Measurements from ENCODE around the gene GATAD2A.

GATAD2A gene

DNA sequence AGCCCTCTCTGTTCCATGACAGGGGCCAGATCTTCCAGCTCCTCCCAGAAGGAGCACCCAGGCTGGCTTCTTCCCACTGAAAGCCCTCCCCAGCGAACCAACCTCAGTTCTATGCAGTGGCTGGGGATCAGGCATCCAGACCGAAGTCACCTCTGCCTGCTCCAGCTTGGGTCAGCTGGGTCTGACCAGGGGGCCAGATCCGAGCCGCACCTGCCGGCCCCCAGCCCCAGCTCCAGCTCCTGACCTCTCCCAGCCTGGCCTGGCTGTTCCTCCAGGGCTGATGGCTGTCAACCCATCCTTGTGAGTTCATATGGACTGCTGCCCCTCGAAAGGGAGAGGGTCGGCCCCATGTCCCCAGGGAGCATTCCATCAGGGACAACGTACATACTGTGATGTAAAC is 101.9 kb downstream of the GATAD2A start:
- FAIRE-seq (no peak), DNase-seq (ENCODE audit: insufficient read length, low spot score) (no peak)
- TF ChIP-seq POLR2A (IDR thresholded peaks at IDR 0.05; ENCODE audit: low read depth, low read length) = no peak

DNA sequence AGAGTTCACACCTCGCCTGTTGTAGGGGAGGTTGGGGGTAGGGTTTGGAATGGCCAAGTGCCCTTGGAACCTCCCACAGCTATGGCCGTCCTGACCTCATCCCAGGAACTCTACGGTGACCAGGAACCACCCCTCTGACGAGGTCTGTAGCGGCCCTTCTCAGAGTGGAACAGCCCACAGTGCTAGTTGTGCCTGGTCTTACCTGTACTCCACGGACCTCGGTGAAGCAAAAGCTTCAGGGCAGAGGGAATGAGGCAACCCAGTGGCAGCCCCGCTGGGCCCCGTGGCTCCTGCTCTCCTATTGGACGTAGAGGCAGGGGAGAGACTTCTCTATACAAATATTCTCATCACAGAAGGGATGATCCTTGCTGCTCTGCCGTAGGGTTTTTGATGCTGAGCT is 102.7 kb downstream of the GATAD2A start:
- no peak for FAIRE-seq
- no peak for TF ChIP-seq POLR2A (IDR thresholded peaks at IDR 0.05; ENCODE audit: low read depth, low read length)
- DNase-seq (ENCODE audit: insufficient read length, low spot score) = no peak

DNA sequence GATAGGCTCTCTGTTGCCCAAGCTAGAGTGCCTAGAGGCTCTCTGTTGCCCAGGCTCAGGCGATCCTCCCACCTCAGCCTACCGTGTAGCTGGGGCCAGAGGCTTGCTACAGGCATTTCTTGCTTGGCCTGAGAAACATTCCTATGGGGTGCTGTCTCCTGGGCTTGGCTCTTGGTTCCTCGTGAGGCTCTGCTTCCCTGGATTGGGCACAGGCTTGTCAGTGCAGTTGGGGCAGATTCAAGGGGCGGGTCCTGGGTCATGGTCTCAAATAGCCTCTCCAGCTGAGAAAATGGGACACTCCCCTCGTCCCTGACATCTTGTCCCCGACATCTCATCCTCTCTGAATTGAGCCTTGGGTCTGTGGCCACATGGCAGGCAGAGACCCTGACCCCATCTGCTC is 105.0 kb downstream of the GATAD2A start:
- FAIRE-seq (no peak), DNase-seq (ENCODE audit: insufficient read length, low spot score) (no peak)
- TF ChIP-seq POLR2A (IDR thresholded peaks at IDR 0.05; ENCODE audit: low read depth, low read length) = no peak

DNA sequence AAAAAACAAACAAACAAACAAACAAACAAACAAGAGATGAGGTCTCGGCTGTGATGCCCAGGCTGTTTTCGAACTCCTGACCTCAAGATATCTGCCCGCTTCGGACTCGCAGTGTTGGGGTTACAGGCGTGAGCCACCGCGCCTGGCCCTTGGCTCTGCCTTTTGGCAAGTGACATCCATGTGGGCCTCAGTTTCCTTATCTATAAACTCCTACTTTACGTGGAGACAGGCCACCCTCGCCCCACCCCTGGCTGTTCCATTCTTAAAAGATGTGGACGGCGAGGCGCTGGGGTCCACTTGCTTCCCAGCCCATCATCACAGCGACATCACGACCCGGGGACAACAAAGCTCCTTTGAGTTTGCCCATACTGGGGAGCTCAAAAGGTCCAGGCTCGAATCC is 108.2 kb downstream of the GATAD2A start:
- TF ChIP-seq POLR2A (IDR thresholded peaks at IDR 0.05; ENCODE audit: low read depth, low read length) = no peak
- no peak for FAIRE-seq
- DNase-seq (ENCODE audit: insufficient read length, low spot score) = no peak

DNA sequence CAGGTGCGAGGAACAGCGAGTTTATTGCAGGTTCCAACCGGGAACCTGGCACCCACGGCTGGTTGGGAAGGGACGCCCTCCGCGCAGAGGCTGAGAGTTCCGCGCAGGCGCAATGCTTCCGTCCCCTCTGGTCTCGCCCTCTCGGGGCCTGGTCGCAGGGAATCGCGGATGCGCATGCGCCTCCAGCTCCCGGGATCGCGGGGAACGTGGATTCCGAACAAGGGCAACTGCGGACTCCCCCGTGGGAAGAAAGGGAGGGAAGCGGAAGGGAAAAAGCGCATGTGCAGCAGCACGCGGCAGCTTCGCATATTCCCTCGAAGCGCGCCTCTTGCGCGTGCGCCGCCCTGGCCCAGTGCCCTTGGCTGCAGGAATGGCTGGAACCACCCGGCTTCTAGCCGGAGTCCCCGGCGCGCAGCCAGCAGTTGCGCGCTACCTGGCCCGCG is 108.8 kb downstream of the GATAD2A start:
- no peak for TF ChIP-seq POLR2A (IDR thresholded peaks at IDR 0.05; ENCODE audit: low read depth, low read length)
- FAIRE-seq = no peak
- DNase-seq (ENCODE audit: insufficient read length, low spot score) = no peak

DNA sequence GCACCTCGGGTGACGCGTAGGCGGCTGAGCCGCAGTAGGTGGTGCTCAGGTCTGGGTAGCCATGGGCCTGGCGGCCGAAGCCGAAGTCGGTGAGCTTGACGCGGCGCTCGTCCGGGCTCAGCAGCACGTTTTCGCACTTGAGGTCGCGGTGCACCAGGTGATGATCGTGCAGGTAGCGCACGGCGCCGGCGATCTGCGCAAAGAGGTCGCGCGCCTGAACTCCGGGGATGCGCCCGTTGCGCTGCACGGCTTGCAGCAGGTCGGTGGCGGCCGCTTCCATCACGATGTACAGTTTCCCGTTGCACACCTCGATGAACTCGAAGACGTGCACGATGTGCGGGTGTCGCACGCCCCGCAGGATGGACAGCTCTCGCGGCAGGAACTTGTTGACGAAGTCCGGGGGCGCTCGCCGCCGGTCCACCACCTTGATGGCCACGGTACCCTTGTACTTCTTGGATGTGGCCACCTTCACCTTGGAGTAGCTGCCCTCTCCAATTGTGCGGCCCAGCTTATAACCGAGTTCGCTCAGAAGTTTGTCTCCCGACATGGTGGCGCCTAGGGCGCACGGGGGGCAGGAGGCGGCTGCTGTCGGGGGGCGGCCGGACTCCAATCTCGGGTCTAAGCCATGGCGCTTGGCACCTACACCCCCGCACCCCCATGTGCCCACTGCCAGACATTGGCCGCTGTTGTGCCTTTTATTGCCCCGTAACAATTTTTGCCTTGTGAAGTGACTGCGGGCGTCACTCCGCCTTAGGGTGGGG is 109.6 kb downstream of the GATAD2A start, which contains the start of gene TSSK6:
TSSK6 (minus strand) TSS at position 668 of the 761 bp plus-strand sequence; CDS start at position 547, 121 bp downstream.
- DNase-seq (ENCODE audit: insufficient read length, low spot score) (no peak), FAIRE-seq (no peak)
- no peak for TF ChIP-seq POLR2A (IDR thresholded peaks at IDR 0.05; ENCODE audit: low read depth, low read length)

DNA sequence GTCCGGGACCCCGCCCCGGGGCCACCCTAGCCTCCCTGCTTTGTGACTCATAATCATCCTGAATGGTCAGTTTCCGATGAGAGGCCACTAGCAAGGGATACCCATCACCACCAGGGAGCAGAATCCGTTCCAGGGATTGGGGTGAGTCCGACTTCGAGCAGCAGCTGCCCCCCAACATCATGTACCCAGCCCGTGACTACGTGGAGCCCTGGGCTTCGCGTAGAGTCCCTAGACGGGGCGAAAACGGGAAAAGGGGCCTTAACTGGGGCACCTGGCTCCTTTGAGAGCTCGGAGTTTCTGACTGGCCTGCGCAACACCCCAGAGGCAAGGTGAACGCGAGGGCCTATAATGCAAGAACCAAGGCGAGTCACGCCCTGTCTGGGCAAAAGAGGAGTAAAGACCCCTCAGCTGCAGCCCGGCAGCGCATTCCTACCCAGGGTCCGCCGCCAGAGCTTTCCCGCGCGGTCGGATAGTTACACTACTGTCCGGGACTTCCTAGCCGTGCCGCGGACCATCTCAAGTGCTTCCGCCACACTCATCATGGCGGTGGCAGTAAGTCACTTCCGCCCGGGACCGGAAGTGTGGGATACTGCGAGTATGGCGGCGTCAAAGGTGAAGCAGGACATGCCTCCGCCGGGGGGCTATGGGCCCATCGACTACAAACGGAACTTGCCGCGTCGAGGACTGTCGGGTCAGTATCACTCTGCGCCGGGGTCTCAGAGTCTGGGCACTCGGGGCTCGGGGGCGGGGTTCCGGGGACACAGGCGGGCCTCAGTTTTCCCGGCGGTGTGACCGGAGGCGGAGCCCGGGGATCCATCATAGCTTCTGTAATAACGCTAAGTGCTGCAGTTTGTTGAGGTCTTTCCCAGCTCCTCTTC is 110.4 kb downstream of the GATAD2A start, which contains the start of gene NDUFA13:
NDUFA13 (plus strand) TSS at position 584 of the 878 bp plus-strand sequence; CDS start at position 598, 14 bp downstream.
- peak; percentile 75 for TF ChIP-seq POLR2A (IDR thresholded peaks at IDR 0.05; ENCODE audit: low read depth, low read length)
- DNase-seq (ENCODE audit: insufficient read length, low spot score) (peak; percentile 90), FAIRE-seq (no peak)

DNA sequence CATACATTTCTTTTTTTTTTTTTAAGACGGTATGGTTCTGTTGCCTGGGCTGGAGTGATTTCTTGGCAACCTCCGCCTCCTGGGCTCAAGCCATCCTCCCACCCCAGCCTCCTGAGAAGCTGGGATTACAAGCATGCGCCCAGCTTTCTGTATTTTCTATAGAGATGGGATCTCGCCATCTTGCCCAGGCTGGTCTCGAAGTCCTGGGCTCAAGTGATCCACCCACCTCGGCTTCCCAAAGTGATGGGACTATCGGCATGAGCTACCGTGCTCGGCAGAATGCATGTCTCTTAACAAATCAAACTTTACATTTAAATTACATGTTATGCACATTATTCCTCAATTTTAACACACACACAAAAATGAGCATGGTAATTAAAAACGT is 111.8 kb downstream of the GATAD2A start:
- no peak for FAIRE-seq
- no peak for TF ChIP-seq POLR2A (IDR thresholded peaks at IDR 0.05; ENCODE audit: low read depth, low read length)
- DNase-seq (ENCODE audit: insufficient read length, low spot score) = no peak

DNA sequence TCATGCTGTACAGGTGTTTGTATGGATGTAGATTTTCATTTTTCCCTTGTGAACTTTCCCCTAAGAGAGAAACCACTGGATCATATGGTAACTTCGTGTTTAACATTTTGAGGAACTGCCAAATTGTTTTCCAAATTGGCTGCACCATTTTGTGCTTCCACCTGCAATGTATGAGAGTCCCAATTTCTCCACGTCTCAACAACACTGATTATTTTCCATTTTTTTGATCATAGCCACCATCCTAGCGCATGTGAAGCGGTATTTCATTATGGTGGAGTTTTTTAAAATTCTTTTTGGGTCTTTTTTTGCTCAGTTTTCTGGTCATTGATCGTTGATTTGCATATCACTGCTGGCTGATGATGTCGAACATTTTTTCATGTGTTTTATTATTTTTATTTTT is 115.5 kb downstream of the GATAD2A start:
- DNase-seq (ENCODE audit: insufficient read length, low spot score) (no peak), FAIRE-seq (no peak)
- TF ChIP-seq POLR2A (IDR thresholded peaks at IDR 0.05; ENCODE audit: low read depth, low read length) = no peak

DNA sequence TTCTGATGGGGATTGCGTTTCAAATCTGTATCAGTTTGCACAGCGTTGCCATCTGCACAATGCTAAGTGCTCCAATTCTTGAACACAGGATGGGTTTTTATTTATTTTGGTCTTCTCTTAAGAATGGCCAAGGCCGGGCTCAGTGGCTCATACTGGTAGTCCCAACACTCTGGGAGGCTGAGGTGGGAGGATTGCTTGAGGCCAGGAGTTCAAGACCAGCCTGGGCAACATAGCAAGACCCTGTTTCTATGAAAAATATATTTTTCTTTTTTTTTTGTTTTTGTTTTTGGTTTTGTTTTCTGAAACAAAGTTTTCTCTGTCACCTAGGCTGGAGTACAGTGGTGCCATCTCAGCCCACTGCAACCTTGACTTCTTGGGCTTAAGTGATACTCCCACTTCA is 117.7 kb downstream of the GATAD2A start:
- no peak for DNase-seq (ENCODE audit: insufficient read length, low spot score)
- no peak for FAIRE-seq
- no peak for TF ChIP-seq POLR2A (IDR thresholded peaks at IDR 0.05; ENCODE audit: low read depth, low read length)

DNA sequence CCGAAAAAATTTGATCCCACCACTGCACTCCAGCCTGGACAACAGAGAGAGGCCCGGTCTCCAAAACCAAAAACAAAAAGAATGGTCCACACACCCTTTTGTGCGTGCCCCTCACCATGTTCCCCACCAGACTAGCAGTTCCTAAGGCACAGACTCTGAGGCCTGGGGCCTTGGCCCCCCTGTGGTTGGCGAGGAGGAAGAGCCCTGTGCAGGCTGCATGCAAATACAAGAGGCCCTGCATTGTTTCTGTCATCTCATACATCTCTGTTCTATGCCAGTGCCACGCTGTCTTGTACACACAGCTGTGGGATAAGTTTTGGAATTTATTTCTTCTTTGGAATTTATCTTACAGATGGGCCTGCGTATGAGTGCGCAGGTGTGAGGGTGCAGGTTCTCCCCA is 118.6 kb downstream of the GATAD2A start:
- FAIRE-seq (no peak), DNase-seq (ENCODE audit: insufficient read length, low spot score) (no peak)
- TF ChIP-seq POLR2A (IDR thresholded peaks at IDR 0.05; ENCODE audit: low read depth, low read length) = no peak

DNA sequence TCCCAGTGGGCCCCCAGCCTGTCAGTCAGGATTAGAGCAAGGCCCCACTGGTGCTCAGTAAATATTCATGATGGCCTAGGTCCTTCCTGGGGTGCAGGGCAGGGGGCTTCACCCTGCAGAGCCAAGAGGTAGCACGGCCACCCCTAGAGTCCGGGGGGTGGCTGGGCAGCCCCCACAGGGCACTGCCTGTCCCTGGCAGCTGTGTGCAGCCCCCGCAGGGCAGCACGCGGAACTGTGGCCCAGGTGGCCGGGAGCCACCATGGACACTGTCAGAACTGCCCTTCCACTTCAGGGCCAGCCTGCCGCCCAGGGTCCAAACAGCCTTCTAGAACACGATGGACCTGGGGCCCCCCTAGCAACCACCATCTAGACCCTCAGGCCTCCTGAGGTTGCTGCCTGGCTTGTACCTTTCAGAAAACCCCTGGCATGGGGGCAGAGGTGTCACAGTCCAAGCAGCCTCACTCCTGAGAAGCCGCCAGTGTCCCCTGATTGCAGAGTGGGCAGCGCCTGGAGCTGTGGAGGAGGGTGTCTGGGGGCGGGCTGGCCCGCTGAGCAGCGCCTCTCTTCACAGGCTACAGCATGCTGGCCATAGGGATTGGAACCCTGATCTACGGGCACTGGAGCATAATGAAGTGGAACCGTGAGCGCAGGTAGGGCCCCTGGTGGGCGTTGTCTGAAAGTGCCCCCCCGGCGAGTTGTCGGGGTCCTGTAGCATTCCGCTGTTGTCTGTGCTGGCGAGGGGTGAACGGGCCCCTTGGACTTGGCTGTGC is 120.3 kb downstream of the GATAD2A start:
- TF ChIP-seq POLR2A (IDR thresholded peaks at IDR 0.05; ENCODE audit: low read depth, low read length) = no peak
- FAIRE-seq (no peak), DNase-seq (ENCODE audit: insufficient read length, low spot score) (no peak)

DNA sequence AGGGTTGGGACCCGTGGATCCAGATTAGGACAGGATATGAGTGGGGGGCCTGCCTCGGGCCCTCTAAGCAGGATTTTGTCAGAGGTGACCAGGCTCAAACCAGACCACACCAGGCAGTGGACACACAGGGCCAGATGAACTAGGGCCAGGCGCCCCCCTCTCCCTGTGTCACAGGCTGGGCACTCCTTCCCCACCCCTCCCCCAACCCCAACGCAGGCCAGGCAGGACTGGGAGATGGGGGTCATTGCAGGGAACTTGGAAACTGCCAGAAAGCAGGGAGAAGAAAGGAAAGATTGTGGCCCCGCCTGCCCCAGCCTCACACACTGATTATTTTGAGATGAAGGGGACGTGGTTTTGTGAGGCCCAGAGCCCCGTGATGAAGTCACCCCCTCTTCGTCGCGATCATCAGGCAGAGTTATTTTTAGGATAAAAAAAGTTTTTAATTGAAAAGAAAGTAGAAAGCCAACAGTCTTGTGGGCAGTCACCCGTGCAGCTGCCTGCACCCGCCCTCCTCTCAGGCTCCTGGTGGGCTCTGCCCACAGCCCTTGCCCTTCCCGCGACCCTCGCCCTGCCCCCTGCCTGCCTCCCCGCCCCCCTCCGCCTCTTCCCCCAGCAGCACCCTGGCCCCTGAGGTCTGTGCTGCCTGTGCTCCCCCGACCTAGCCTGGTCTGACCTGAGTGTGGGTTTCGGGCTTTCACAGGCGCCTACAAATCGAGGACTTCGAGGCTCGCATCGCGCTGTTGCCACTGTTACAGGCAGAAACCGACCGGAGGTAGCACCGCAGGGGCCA is 121.3 kb downstream of the GATAD2A start:
- FAIRE-seq (no peak), DNase-seq (ENCODE audit: insufficient read length, low spot score) (no peak)
- TF ChIP-seq POLR2A (IDR thresholded peaks at IDR 0.05; ENCODE audit: low read depth, low read length) = no peak
